H9 (cell line): Measurements from ENCODE around the gene OFD1. TPM values are rescaled to one million over a fixed set of nuclear protein-coding genes. Genes with fewer than 3 reads are reported as not detected.

Experiments
- DNase-seq: peaks from one replicate; pipeline ENCODE4 v3.0.0-alpha.2; 2017
- H2AFZ ChIP-seq: one replicate; pipeline ENCODE4 v1.6.1; 2013; ENCODE audit warnings: mild to moderate bottlenecking, low read length, control low read depth, moderate library complexity
- H2AK5ac ChIP-seq: 2 replicates; pipeline ENCODE4 v1.6.1; 2013; ENCODE audit warnings: low read length, control low read depth, mixed read lengths; ENCODE audit not compliant: insufficient read length
- H2BK120ac ChIP-seq: one replicate; pipeline ENCODE4 v1.6.1; 2013; ENCODE audit warnings: low read depth, mild to moderate bottlenecking, low read length, control low read depth, inconsistent platforms; ENCODE audit not compliant: poor library complexity, severe bottlenecking
- H2BK12ac ChIP-seq: 2 replicates; pipeline ENCODE4 v1.6.1; 2013; ENCODE audit warnings: low read length, control low read depth, mixed read lengths, low read depth; ENCODE audit not compliant: insufficient read length
- H2BK15ac ChIP-seq: 2 replicates; pipeline ENCODE4 v1.6.1; 2013; ENCODE audit warnings: low read depth, low read length, control low read depth
- H2BK20ac ChIP-seq: one replicate; pipeline ENCODE4 v1.6.1; 2013; ENCODE audit warnings: low read depth, mild to moderate bottlenecking, low read length, control low read depth, inconsistent platforms; ENCODE audit not compliant: poor library complexity, severe bottlenecking
- H2BK5ac ChIP-seq: 2 replicates; pipeline ENCODE4 v1.6.1; 2013; ENCODE audit warnings: low read length, control low read depth, mixed read lengths; ENCODE audit not compliant: insufficient read length
- H3K14ac ChIP-seq: 2 replicates; pipeline ENCODE4 v1.6.1; 2013; ENCODE audit warnings: low read length, control low read depth; ENCODE audit not compliant: insufficient read depth
- H3K18ac ChIP-seq: 2 replicates; pipeline ENCODE4 v1.6.1; 2013; ENCODE audit warnings: low read depth, mild to moderate bottlenecking, mixed read lengths, low read length, control low read depth; ENCODE audit not compliant: insufficient read length
- H3K23ac ChIP-seq: 2 replicates; pipeline ENCODE4 v1.6.1; 2013; ENCODE audit warnings: low read length, control low read depth, mixed read lengths, low read depth; ENCODE audit not compliant: insufficient read length
- H3K23me2 ChIP-seq: 2 replicates; pipeline ENCODE4 v1.6.1; 2013; ENCODE audit warnings: low read depth, mild to moderate bottlenecking, mixed read lengths, low read length, control low read depth; ENCODE audit not compliant: insufficient read length, poor library complexity, severe bottlenecking
- H3K27ac ChIP-seq: 2 replicates; pipeline ENCODE4 v1.5.1; 2013; ENCODE audit warnings: low read length, control low read depth, mixed read lengths, low read depth; ENCODE audit not compliant: insufficient read length
- H3K27me3 ChIP-seq: 2 replicates; pipeline ENCODE4 v1.6.1; 2013; ENCODE audit warnings: low read length, control low read depth, inconsistent platforms; ENCODE audit not compliant: insufficient read depth
- H3K4ac ChIP-seq: 2 replicates; pipeline ENCODE4 v1.6.1; 2013; ENCODE audit warnings: low read depth, mild to moderate bottlenecking, control low read depth, inconsistent platforms, low read length, moderate library complexity
- H3K4me1 ChIP-seq: 2 replicates; pipeline ENCODE4 v1.6.1; 2013; ENCODE audit warnings: low read length, control low read depth, inconsistent platforms; ENCODE audit not compliant: insufficient read depth
- H3K4me2 ChIP-seq: 2 replicates; pipeline ENCODE4 v1.6.1; 2013; ENCODE audit warnings: low read length, control low read depth, mixed read lengths; ENCODE audit not compliant: insufficient read length, insufficient read depth
- H3K56ac ChIP-seq: 2 replicates; pipeline ENCODE4 v1.6.1; 2013; ENCODE audit warnings: low read depth, mild to moderate bottlenecking, mixed read lengths, low read length, control low read depth; ENCODE audit not compliant: insufficient read length
- H3K79me1 ChIP-seq: 2 replicates; pipeline ENCODE4 v1.6.1; 2013; ENCODE audit warnings: low read depth, mild to moderate bottlenecking, moderate library complexity, low read length, control low read depth, inconsistent platforms; ENCODE audit not compliant: insufficient read depth, poor library complexity, severe bottlenecking
- H3K79me2 ChIP-seq: 2 replicates; pipeline ENCODE4 v1.6.1; 2013; ENCODE audit warnings: low read length, control low read depth, inconsistent platforms; ENCODE audit not compliant: insufficient read depth
- H3K9ac ChIP-seq: 2 replicates; pipeline ENCODE4 v1.6.1; 2013; ENCODE audit warnings: low read length, control low read depth, mixed read lengths; ENCODE audit not compliant: insufficient read length; ENCODE audit errors: extremely low read depth
- H3K9me3 ChIP-seq: one replicate; pipeline ENCODE4 v1.6.1; 2013; ENCODE audit warnings: low read depth, low read length, inconsistent platforms; ENCODE audit not compliant: control insufficient read depth
- H3T11ph ChIP-seq: one replicate; pipeline ENCODE4 v1.6.1; 2013; ENCODE audit warnings: mild to moderate bottlenecking, low read length, control low read depth, inconsistent platforms
- H4K20me1 ChIP-seq: one replicate; pipeline ENCODE4 v1.6.1; 2013; ENCODE audit not compliant: control insufficient read depth, insufficient read length, insufficient read depth
- H4K5ac ChIP-seq: 2 replicates; pipeline ENCODE4 v1.6.1; 2013; ENCODE audit warnings: low read depth, mild to moderate bottlenecking, mixed read lengths, low read length, control low read depth; ENCODE audit not compliant: insufficient read length
- H4K8ac ChIP-seq: replicated peaks from 2 replicates; pipeline ENCODE4 v1.6.1; 2013; ENCODE audit warnings: low read length, control low read depth, mixed read lengths, low read depth; ENCODE audit not compliant: insufficient read length
- H4K91ac ChIP-seq: 2 replicates; pipeline ENCODE4 v1.6.1; 2013; ENCODE audit warnings: low read depth, mild to moderate bottlenecking, moderate library complexity, mixed read lengths, low read length, control low read depth; ENCODE audit not compliant: insufficient read length
- H3K27ac Mint-ChIP-seq, 3 experiments: 2 replicates in 2 of 3; 3 replicates in 1 of 3; pipeline ENCODE4 v1.8.0; 2020 to 2021; ENCODE audit warnings: mixed read lengths in 3 of 3, mild to moderate bottlenecking in 1 of 3, moderate library complexity in 1 of 3
- H3K27me3 Mint-ChIP-seq: 2 replicates; pipeline ENCODE4 v1.8.0; 2021; ENCODE audit warnings: low read depth, mild to moderate bottlenecking, moderate library complexity, mixed read lengths
- H3K36me3 Mint-ChIP-seq, 3 experiments: 2 replicates in 2 of 3; 3 replicates in 1 of 3; pipeline ENCODE4 v1.8.0; 2020 to 2021; ENCODE audit warnings: low read depth in 3 of 3, mixed read lengths in 3 of 3; ENCODE audit not compliant: insufficient read depth in 1 of 3
- H3K4me1 Mint-ChIP-seq, 2 experiments: 2 replicates each; pipeline ENCODE4 v1.8.0; 2020; ENCODE audit warnings: mixed read lengths in 2 of 2
- H3K4me3 Mint-ChIP-seq, 2 experiments: 2 replicates in 1 of 2; 3 replicates in 1 of 2; pipeline ENCODE4 v1.8.0; 2020 to 2021; ENCODE audit warnings: mild to moderate bottlenecking in 2 of 2, mixed read lengths in 2 of 2, moderate library complexity in 1 of 2
- H3K9me3 Mint-ChIP-seq, 2 experiments: 2 replicates in 1 of 2; 3 replicates in 1 of 2; pipeline ENCODE4 v1.8.0; 2020; ENCODE audit warnings: mild to moderate bottlenecking in 2 of 2, mixed read lengths in 2 of 2, moderate library complexity in 1 of 2
- CTCF ChIP-seq: fragments of 200-600 bp; sonication (generic); conservative IDR thresholded peaks from 3 replicates; pipeline ENCODE4 v1.8.0; 2021; ENCODE audit warnings: antibody characterized with exemption, mild to moderate bottlenecking
- WGBS: extraction: QIAGEN DNeasy Blood & Tissue Kit; methylation state at CpG from one replicate; pipeline ENCODE4 v1.1.7; 2013; ENCODE audit warnings: missing lambda C conversion rate, low lambda C conversion rate, mixed read lengths; ENCODE audit not compliant: insufficient read length; ENCODE audit errors: extremely low coverage; 5-methylcytosine and 5-hydroxymethylcytosine counted together
- total RNA-seq: library from RNA; stranded (reverse); gene quantifications from 2 replicates; pipeline ENCODE4 v1.2.1, GENCODE V29; 2021

Gene OFD1
- total RNA-seq, 1 experiment from 2014 or later: 36.0 TPM

GRCh38 chrX:13791145-13791544 lies 56.6 kb downstream of the OFD1 start:
- Histone ChIP-seq H3K79me1 (no peaks in the 10 kb centered on the region), H4K91ac (no peak overlapping the region), H3T11ph (no peak overlapping the region), H3K79me2 (0 out of 2 replicates have a peak, but pooled peaks cover 2% of the 10 kb centered on the region), H3K18ac (no peak overlapping the region), H3K4me2 (no peak overlapping the region), H3K56ac (no peak overlapping the region), H2BK5ac (no peak overlapping the region), H2BK15ac (no peak overlapping the region), H3K9ac (no peak overlapping the region), H2AK5ac (no peak overlapping the region), H3K4ac (no peak overlapping the region), H4K5ac (no peak overlapping the region), H3K27me3 (no peaks in the 10 kb centered on the region), H2BK120ac (no peak overlapping the region), H3K27ac (no peak overlapping the region), H2BK20ac (no peak overlapping the region), H4K20me1 (no peaks in the 10 kb centered on the region), H2AFZ (no peak overlapping the region), H3K23ac (no peak overlapping the region), H3K9me3 (no peaks in the 10 kb centered on the region), H3K23me2 (no peaks in the 10 kb centered on the region), H3K14ac (no peak overlapping the region), H3K4me1 (no peaks in the 10 kb centered on the region; the same call in 1 of the 2 replicates), H4K8ac (no peak overlapping the region), H2BK12ac (no peak overlapping the region)
- H3K27ac Mint-ChIP-seq: no peak overlapping the region
- no peaks in the 10 kb centered on the region for H3K27me3 Mint-ChIP-seq
- H3K36me3 Mint-ChIP-seq: peaks cover 0 to 5% (median 2%) of the 10 kb centered on the region in 3 experiments; a peak in 5 of 7 replicates
- no CpG with 5 or more reads among the region's 2 CpGs for WGBS
- H3K9me3 Mint-ChIP-seq: peaks cover 21 to 35% of the 10 kb centered on the region in 2 experiments
- DNase-seq: no peak
- TF ChIP-seq CTCF: no peak
- H3K4me1 Mint-ChIP-seq: peaks cover 19 to 27% of the 10 kb centered on the region in 2 experiments
- no peak overlapping the region for H3K4me3 Mint-ChIP-seq
